Esophagus squamous epithelium (tissue), 4 donors: Measurements from ENCODE around the gene BMPER.

ENCODE experiments used
- POLR2A ChIP-seq, 4 donors: fragments of 450-650 bp; IDR thresholded peaks; one replicate each; pipeline ENCODE4 v1.6.1; 2017; ENCODE audit warnings: antibody characterized with exemption in 4 of 4, mild to moderate bottlenecking in 4 of 4, moderate library complexity in 3 of 4
- TF ChIP-seq, protein P1 (sequence below), 6 experiments: fragments of 450-650 bp in 4 of 6; fragments of 200-600 bp in 2 of 6; sonication (generic) in 2 of 6; IDR thresholded peaks; one replicate each; pipeline ENCODE4 v1.5.1; 2016 to 2019; ENCODE audit warnings: antibody characterized with exemption in 6 of 6, mild to moderate bottlenecking in 4 of 6, moderate library complexity in 4 of 6

DNA sequence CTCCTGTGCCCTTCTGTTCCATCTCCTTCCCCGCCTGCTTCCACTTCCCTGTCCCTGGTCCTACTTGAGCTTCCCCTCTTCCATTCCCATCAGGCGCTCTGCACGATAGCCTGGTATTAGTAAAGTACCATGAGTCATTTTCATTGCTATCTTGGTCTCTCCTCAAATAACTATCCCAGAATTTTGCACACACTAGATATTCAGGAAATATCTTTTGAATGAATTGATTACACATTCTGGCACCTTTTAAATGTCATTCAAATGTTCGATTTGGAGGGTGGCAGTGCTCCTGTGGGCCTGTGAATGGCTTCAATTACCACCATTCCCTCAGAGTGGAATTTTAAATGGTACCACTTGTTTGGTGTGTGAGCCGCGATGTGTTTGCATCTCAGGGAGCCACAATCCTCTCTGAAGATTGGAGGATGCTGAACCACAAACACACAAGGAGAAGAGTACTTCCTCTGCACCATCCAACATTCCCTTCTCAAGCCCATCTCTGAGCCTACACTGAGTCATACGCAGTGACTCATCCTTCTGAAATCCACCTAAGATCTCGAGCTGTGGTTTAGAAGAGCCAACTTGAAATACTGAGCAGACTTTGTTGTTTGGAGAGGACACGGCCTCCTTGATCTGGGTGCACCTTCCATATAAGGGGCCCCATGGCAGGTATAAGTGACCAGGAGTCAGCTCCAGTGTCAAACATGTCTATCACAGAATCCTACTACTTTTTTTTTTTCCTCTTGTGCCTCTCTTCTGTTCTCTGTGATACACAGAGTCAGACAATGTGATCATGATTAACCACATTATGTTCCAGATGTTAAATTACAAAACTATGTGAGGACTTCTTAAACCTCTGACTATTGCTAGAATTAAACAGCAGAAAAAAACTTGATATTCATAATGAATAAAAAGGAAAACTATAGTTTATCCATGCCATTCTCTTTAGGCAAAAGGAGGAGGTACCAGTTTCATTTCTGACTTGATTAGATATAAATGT lies 81.9 kb downstream of the BMPER start:
- TF ChIP-seq POLR2A (IDR thresholded peaks at IDR 0.05): no peak
- TF ChIP-seq, protein P1, sequence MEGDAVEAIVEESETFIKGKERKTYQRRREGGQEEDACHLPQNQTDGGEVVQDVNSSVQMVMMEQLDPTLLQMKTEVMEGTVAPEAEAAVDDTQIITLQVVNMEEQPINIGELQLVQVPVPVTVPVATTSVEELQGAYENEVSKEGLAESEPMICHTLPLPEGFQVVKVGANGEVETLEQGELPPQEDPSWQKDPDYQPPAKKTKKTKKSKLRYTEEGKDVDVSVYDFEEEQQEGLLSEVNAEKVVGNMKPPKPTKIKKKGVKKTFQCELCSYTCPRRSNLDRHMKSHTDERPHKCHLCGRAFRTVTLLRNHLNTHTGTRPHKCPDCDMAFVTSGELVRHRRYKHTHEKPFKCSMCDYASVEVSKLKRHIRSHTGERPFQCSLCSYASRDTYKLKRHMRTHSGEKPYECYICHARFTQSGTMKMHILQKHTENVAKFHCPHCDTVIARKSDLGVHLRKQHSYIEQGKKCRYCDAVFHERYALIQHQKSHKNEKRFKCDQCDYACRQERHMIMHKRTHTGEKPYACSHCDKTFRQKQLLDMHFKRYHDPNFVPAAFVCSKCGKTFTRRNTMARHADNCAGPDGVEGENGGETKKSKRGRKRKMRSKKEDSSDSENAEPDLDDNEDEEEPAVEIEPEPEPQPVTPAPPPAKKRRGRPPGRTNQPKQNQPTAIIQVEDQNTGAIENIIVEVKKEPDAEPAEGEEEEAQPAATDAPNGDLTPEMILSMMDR (IDR thresholded peaks at IDR 0.05): no peak
